ENCODE results near the gene NCS1. TPM values are rescaled to one million over a fixed set of nuclear protein-coding genes. Genes with fewer than 3 reads are reported as not detected.

The NCS1 gene
- total RNA-seq, 4 donors from 2014 or later, result 11.6 to 32.5 (median 24.3) TPM

GRCh38 chr9:130193103-130193502, 20.9 kb downstream of the NCS1 start:
- DNase-seq (ENCODE audit: low spot score in 2 of 2), result no peak
- no peaks in the 10 kb centered on the region for H3K9me3 ChIP-seq
- 72% methylated on average over 7 of the region's 9 CpGs for WGBS
- TF ChIP-seq POLR2AphosphoS5 (IDR thresholded peaks at IDR 0.05) (no peak), POLR2A (IDR thresholded peaks at IDR 0.05) (no peak), EP300 (IDR thresholded peaks at IDR 0.05) (no peak)
- TF ChIP-seq, protein P1, sequence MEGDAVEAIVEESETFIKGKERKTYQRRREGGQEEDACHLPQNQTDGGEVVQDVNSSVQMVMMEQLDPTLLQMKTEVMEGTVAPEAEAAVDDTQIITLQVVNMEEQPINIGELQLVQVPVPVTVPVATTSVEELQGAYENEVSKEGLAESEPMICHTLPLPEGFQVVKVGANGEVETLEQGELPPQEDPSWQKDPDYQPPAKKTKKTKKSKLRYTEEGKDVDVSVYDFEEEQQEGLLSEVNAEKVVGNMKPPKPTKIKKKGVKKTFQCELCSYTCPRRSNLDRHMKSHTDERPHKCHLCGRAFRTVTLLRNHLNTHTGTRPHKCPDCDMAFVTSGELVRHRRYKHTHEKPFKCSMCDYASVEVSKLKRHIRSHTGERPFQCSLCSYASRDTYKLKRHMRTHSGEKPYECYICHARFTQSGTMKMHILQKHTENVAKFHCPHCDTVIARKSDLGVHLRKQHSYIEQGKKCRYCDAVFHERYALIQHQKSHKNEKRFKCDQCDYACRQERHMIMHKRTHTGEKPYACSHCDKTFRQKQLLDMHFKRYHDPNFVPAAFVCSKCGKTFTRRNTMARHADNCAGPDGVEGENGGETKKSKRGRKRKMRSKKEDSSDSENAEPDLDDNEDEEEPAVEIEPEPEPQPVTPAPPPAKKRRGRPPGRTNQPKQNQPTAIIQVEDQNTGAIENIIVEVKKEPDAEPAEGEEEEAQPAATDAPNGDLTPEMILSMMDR (IDR thresholded peaks at IDR 0.05), result no peak
- H3K36me3 ChIP-seq, result no peaks in the 10 kb centered on the region
- peaks cover 38% of the 10 kb centered on the region for H3K4me1 ChIP-seq
- H3K27me3 ChIP-seq, result no peaks in the 10 kb centered on the region
- no peak overlapping the region for H3K4me3 ChIP-seq
- no peak overlapping the region for H3K27ac ChIP-seq

DNA sequence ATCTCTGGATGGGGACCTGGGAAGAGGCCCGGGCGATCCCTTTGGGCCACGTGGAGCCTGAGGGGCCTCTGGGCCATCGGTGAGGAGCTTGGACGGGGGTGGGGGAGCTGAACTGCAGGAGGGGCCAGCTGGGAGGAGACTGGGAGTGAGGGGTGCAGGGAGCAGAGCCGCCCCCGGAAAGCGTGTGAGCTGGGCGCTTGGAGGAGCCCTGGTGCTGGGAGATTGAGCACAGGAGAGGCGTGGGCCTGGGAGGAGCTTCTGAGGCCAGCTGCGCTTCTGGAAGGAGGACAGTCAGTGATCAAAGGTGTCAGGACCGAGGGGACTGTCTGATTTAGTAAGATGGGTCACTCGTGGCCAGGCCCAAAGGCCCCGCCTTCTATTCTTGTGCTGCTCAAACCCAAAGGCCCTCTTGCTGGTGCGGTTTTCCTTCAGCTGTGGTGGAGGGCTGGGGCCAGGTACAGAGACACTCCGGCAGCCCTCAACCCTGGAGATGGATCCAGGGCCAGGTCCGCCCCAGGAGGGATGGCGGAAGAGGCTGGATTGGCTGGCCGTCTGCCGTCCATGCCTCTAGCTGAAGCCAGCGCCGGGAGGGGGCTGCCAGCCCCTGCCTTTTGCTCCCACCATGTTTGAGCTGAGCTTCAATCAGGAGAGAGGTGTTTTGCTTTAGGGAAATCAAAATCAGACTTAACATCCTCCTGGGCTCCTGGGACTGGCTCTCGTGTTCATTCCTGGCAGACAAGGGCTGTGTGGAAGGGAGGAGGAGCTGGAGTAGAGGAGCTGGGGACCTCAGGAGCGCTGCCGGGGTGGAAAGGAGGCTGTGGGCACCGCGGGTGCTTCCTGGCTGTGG, 21.6 kb downstream of the NCS1 start:
- DNase-seq (ENCODE audit: low spot score in 2 of 2), result no peak
- H3K36me3 ChIP-seq, result no peaks in the 10 kb centered on the region
- H3K4me1 ChIP-seq, result peaks cover 32% of the 10 kb centered on the region
- no peaks in the 10 kb centered on the region for H3K27me3 ChIP-seq
- no peak for TF ChIP-seq EP300 (IDR thresholded peaks at IDR 0.05)
- no peak for TF ChIP-seq POLR2A (IDR thresholded peaks at IDR 0.05)
- TF ChIP-seq POLR2AphosphoS5 (IDR thresholded peaks at IDR 0.05), result no peak
- TF ChIP-seq, protein P1 (IDR thresholded peaks at IDR 0.05), result no peak
- no peaks in the 10 kb centered on the region for H3K9me3 ChIP-seq
- no peak overlapping the region for H3K27ac ChIP-seq
- WGBS, result 33% methylated on average over 20 of the region's 27 CpGs
- H3K4me3 ChIP-seq, result no peak overlapping the region

- H3K27ac ChIP-seq, result no peak overlapping the region
- 63% methylated on average over 7 of the region's 8 CpGs for WGBS
- DNase-seq (ENCODE audit: low spot score in 2 of 2), result no peak
- no peaks in the 10 kb centered on the region for H3K27me3 ChIP-seq
- H3K4me3 ChIP-seq, result no peak overlapping the region
- TF ChIP-seq EP300 (IDR thresholded peaks at IDR 0.05), result no peak
- TF ChIP-seq POLR2A (IDR thresholded peaks at IDR 0.05), result no peak
- TF ChIP-seq, protein P1 (IDR thresholded peaks at IDR 0.05), result no peak
- TF ChIP-seq POLR2AphosphoS5 (IDR thresholded peaks at IDR 0.05), result no peak
- H3K36me3 ChIP-seq, result no peaks in the 10 kb centered on the region
- H3K9me3 ChIP-seq, result no peaks in the 10 kb centered on the region
- H3K4me1 ChIP-seq, result peaks cover 33% of the 10 kb centered on the region
Measured at GRCh38 chr9:130194378-130194932, 22.3 kb downstream of the NCS1 start.

DNA sequence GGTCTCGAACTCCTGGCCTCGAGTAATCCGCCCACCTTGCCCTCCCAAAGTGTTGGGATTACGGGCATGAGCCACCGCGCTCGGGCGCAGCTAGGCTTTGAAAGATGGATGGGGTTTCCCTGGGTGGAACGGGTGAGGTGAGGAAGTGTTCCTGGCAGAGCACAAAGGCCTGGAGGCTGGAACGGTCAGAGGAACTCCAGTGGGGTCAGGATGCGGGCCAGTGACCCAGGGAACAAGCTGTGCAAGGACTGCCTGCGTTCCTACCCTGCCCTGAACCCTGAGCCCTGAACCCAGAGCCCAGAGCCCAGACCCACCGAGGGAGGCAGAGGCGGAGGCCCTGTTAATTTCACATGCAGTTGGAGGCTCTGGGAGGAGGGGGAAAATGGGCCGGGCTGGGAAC, 23.4 kb downstream of the NCS1 start:
- no peak for DNase-seq (ENCODE audit: low spot score in 2 of 2)
- H3K36me3 ChIP-seq, result no peaks in the 10 kb centered on the region
- H3K27me3 ChIP-seq, result no peaks in the 10 kb centered on the region
- no peak for TF ChIP-seq POLR2AphosphoS5 (IDR thresholded peaks at IDR 0.05)
- no peak for TF ChIP-seq EP300 (IDR thresholded peaks at IDR 0.05)
- no peak for TF ChIP-seq POLR2A (IDR thresholded peaks at IDR 0.05)
- TF ChIP-seq, protein P1 (IDR thresholded peaks at IDR 0.05), result no peak
- 67% methylated on average over 15 of the region's 15 CpGs for WGBS
- H3K4me3 ChIP-seq, result no peak overlapping the region
- H3K27ac ChIP-seq, result no peak overlapping the region
- no peaks in the 10 kb centered on the region for H3K9me3 ChIP-seq
- H3K4me1 ChIP-seq, result peaks cover 45% of the 10 kb centered on the region

GRCh38 chr9:130196643-130197042, 24.4 kb downstream of the NCS1 start:
- DNase-seq (ENCODE audit: low spot score in 2 of 2), result no peak
- 50% methylated on average over 5 of the region's 5 CpGs for WGBS
- peaks cover 55% of the 10 kb centered on the region for H3K4me1 ChIP-seq
- H3K9me3 ChIP-seq, result no peaks in the 10 kb centered on the region
- H3K27ac ChIP-seq, result no peak overlapping the region
- no peaks in the 10 kb centered on the region for H3K27me3 ChIP-seq
- no peak overlapping the region for H3K4me3 ChIP-seq
- TF ChIP-seq, protein P1 (IDR thresholded peaks at IDR 0.05), result no peak
- no peaks in the 10 kb centered on the region for H3K36me3 ChIP-seq
